K562 (cell line): ENCODE data around the gene RHPN2. TPM values are rescaled to one million over a fixed set of nuclear protein-coding genes. Genes with fewer than 3 reads are reported as not detected.

ENCODE experiments used
- ASH1L ChIP-seq: fragments of 450-650 bp; IDR thresholded peaks from 2 replicates; pipeline ENCODE4 v1.6.1; 2018; ENCODE audit warnings: borderline replicate concordance, mild to moderate bottlenecking, low read depth; ENCODE audit not compliant: partially characterized antibody
- ATF1 ChIP-seq, 2 experiments: fragments of 450-650 bp in 1 of 2; IDR thresholded peaks; 2 replicates each; pipeline ENCODE4 v1.6.1; 2016; ENCODE audit warnings: missing compliant biosample characterization in 1 of 2, missing genetic modification characterization in 1 of 2
- BCOR ChIP-seq: fragments of 450-650 bp; IDR thresholded peaks from 2 replicates; pipeline ENCODE4 v1.6.1; 2016
- EHMT2 ChIP-seq: fragments of 450-650 bp; IDR thresholded peaks from 2 replicates; pipeline ENCODE4 v1.6.1; 2018; ENCODE audit warnings: antibody characterized with exemption
- HDAC2 ChIP-seq: fragments of 450-650 bp; IDR thresholded peaks from 2 replicates; pipeline ENCODE4 v1.6.1; 2016; ENCODE audit warnings: mild to moderate bottlenecking
- KLF10 ChIP-seq: fragments of 250-450 bp; sonication (Bioruptor Pico); IDR thresholded peaks from 2 replicates; pipeline ENCODE4 v1.6.1; 2021; ENCODE audit warnings: matching md5 sums
- L3MBTL2 ChIP-seq: fragments of 450-650 bp; IDR thresholded peaks from 2 replicates; pipeline ENCODE4 v1.6.1; 2016; ENCODE audit warnings: mild to moderate bottlenecking, moderate library complexity
- MAFF ChIP-seq: IDR thresholded peaks from 2 replicates; pipeline ENCODE4 v1.6.1; 2012; ENCODE audit warnings: low read length, improper control_type of control experiment
- MCM3 ChIP-seq: fragments of 450-650 bp; IDR thresholded peaks from 2 replicates; pipeline ENCODE4 v1.6.1; 2016
- MEIS2 ChIP-seq: fragments of 450-650 bp; IDR thresholded peaks from 2 replicates; pipeline ENCODE4 v1.6.1; 2014; ENCODE audit warnings: mild to moderate bottlenecking; ENCODE audit not compliant: partially characterized antibody
- NR2C1 ChIP-seq, 2 experiments: fragments of 450-650 bp; IDR thresholded peaks; 2 replicates each; pipeline ENCODE4 v1.6.1; 2017; ENCODE audit warnings: mild to moderate bottlenecking in 2 of 2, antibody characterized with exemption in 1 of 2, inconsistent platforms in 1 of 2, missing compliant biosample characterization in 1 of 2, missing genetic modification characterization in 1 of 2
- NR2F6 ChIP-seq: fragments of 450-650 bp; formaldehyde crosslinking; IDR thresholded peaks from 2 replicates; pipeline ENCODE4 v1.4.0; 2020; ENCODE audit warnings: mild to moderate bottlenecking
- PCBP2 ChIP-seq: fragments of 200-400 bp; formaldehyde crosslinking; IDR thresholded peaks from 2 replicates; pipeline ENCODE4 v1.6.1; 2018; ENCODE audit warnings: low read length, low read depth, mild to moderate bottlenecking, moderate library complexity; ENCODE audit not compliant: poor library complexity, severe bottlenecking
- RBM39 ChIP-seq: fragments of 200-400 bp; formaldehyde crosslinking; optimal IDR thresholded peaks from 2 replicates; pipeline ENCODE3; 2018; ENCODE audit warnings: low read depth, low read length
- RFX5 ChIP-seq: IDR thresholded peaks from 2 replicates; pipeline ENCODE4 v1.6.1; 2011; ENCODE audit warnings: low read depth, mild to moderate bottlenecking, improper control_type of control experiment, low read length
- TFAM ChIP-seq: fragments of 250-450 bp; sonication (Bioruptor Pico); conservative IDR thresholded peaks from 2 replicates; pipeline ENCODE4 v1.5.0; 2021; ENCODE audit warnings: mild to moderate bottlenecking, moderate library complexity
- ZBTB1 ChIP-seq: sonication (generic); formaldehyde crosslinking; IDR thresholded peaks from 2 replicates; pipeline ENCODE4 v1.8.1; 2023; ENCODE audit warnings: missing genetic modification reagents, low read depth, mild to moderate bottlenecking, borderline replicate concordance
- ZBTB8A ChIP-seq: fragments of 450-650 bp; IDR thresholded peaks from 2 replicates; pipeline ENCODE4 v1.6.1; 2018; ENCODE audit warnings: mild to moderate bottlenecking, moderate library complexity; ENCODE audit not compliant: partially characterized antibody
- ZKSCAN1 ChIP-seq: fragments of 150-350 bp; IDR thresholded peaks from 2 replicates; pipeline ENCODE4 v1.6.1; 2016; ENCODE audit warnings: low read depth, low read length
- ZNF239 ChIP-seq: fragments of 250-450 bp; sonication (Bioruptor Pico); IDR thresholded peaks from 2 replicates; pipeline ENCODE4 v1.4.0; 2020; ENCODE audit warnings: mild to moderate bottlenecking
- ZNF311 ChIP-seq: fragments of 250-450 bp; sonication (Bioruptor Pico); IDR thresholded peaks from 2 replicates; pipeline ENCODE4 v1.4.0; 2020; ENCODE audit warnings: mild to moderate bottlenecking, moderate library complexity
- ZNF584 ChIP-seq: fragments of 200-800 bp; sonication (Bioruptor generic); IDR thresholded peaks from 2 replicates; pipeline ENCODE4 v1.6.1; 2016; ENCODE audit warnings: low read depth, mild to moderate bottlenecking, missing genetic modification characterization, missing compliant biosample characterization
- ZSCAN29 ChIP-seq: fragments of 450-650 bp; IDR thresholded peaks from 2 replicates; pipeline ENCODE4 v1.6.1; 2017
- polyA plus RNA-seq, 8 experiments: library from polyadenylated mRNA; depleted of rRNA in 4 of 8; stranded (reverse) in 5 of 8; unstranded in 3 of 8; fragments of >200 nt; fragmentation: Nextera tagmentation in 2 of 8; fragmentation: Illumina TruSeq in 1 of 8; extraction: Ambion mirVana in 2 of 8; extraction: Trizol in 1 of 8; gene quantifications; 2 replicates each; pipeline versions ENCODE4 v1.2.1 to v1.2.3, GENCODE V29; 2011 to 2014; ENCODE audit warnings: inconsistent platforms in 1 of 8, missing spikeins in 1 of 8
- total RNA-seq, 7 experiments: library from RNA; depleted of rRNA in 6 of 7; stranded (reverse); fragments of >200 nt in 6 of 7; fragmentation: Illumina TruSeq in 2 of 7; extraction: Trizol in 2 of 7; gene quantifications; 2 replicates each; pipeline versions ENCODE4 v1.2.1 to v1.2.3, GENCODE V29; 2011 to 2021; ENCODE audit warnings: low replicate concordance in 1 of 7
- TF ChIP-seq, protein P1 (sequence below): fragments of 450-650 bp; IDR thresholded peaks from 2 replicates; pipeline ENCODE4 v1.6.1; 2017; ENCODE audit warnings: mild to moderate bottlenecking, moderate library complexity
- TF ChIP-seq, protein P2 (sequence below), 2 experiments: fragments of 450-650 bp in 1 of 2; sonication (generic) in 1 of 2; formaldehyde crosslinking in 1 of 2; IDR thresholded peaks in 1 of 2; conservative IDR thresholded peaks in 1 of 2; 2 replicates each; pipeline versions ENCODE4 v1.6.1 to v1.8.1; 2016 to 2023; ENCODE audit warnings: mild to moderate bottlenecking in 2 of 2, moderate library complexity in 2 of 2, inconsistent platforms in 1 of 2, missing genetic modification reagents in 1 of 2

RHPN2 gene
- total and polyA plus RNA-seq, 9 of the 15 experiments (the other 6 are each of a cell fraction or from before 2014, with no cell fraction given) = 0.63 to 9.9 (median 3.2) TPM

DNA sequence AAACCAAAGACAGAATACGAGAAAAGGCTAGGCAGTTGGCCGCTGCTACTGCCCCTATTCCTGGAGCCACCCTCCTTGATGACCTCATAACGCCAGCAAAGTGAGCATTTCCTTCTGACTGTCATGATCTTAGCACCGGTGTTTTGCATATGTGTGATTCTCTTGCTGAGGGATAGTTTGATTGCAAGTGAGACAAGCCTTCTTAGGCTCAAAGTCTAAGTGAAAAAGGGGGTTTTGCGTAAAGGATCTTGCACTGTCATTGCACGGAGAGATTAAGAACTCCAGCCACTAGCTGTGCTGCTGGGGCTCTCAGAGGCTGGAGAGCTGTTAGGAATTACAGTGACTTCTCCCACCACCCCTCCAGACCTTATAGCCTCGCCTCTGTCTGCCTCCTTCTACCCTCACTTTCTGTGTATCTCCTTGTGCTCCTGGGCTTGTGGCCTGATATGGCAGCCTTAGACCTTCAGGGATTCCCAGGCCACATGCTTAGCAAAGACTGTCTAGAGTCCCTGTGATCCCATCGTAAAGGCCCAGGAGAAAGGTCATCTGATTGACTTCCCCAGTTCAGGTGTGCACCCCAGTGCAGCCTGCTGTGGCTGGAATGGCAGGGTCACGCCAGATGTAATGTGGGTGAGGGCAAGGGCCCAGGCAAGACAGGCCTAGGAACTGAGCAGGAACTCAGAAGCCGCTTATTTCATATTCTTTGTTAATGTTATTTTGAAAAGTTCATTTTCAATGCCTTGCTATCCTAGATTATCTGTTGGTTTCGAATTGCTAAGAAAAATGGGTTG, 28.9 kb upstream of the RHPN2 start (continued):
- TF ChIP-seq MEIS2 (no peak), NR2F6 (CRISPR knock-in tag) (no peak), ZNF584 (no peak), HDAC2 (0 out of 2 replicates have a peak, but pooled peaks have one; percentile 16), MAFF (peak; percentile 66; the same call in 1 of the 2 replicates), RFX5 (no peak), ATF1 (CRISPR knock-in tag; IDR thresholded peaks at IDR 0.05) (no peak), ATF1 (tag; IDR thresholded peaks at IDR 0.05) (peak; percentile 64), ZKSCAN1 (no peak), TFAM (CRISPR knock-in tag) (no peak), L3MBTL2 (no peak; the same call in 1 of the 2 replicates), MCM3 (no peak), ZNF311 (CRISPR knock-in tag) (no peak), KLF10 (CRISPR knock-in tag) (no peak), ZBTB1 (no peak), ZSCAN29 (no peak), ASH1L (no peak), ZBTB8A (no peak), PCBP2 (no peak), ZNF239 (CRISPR knock-in tag) (no peak), BCOR (no peak), RBM39 (no peak), EHMT2 (no peak), NR2C1 (IDR thresholded peaks at IDR 0.05) (no peak), NR2C1 (tag; IDR thresholded peaks at IDR 0.05) (0 out of 2 replicates have a peak, but pooled peaks have one; percentile 8)
- TF ChIP-seq, protein P1, sequence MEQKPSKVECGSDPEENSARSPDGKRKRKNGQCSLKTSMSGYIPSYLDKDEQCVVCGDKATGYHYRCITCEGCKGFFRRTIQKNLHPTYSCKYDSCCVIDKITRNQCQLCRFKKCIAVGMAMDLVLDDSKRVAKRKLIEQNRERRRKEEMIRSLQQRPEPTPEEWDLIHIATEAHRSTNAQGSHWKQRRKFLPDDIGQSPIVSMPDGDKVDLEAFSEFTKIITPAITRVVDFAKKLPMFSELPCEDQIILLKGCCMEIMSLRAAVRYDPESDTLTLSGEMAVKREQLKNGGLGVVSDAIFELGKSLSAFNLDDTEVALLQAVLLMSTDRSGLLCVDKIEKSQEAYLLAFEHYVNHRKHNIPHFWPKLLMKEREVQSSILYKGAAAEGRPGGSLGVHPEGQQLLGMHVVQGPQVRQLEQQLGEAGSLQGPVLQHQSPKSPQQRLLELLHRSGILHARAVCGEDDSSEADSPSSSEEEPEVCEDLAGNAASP = no peak
- TF ChIP-seq, protein P2, sequence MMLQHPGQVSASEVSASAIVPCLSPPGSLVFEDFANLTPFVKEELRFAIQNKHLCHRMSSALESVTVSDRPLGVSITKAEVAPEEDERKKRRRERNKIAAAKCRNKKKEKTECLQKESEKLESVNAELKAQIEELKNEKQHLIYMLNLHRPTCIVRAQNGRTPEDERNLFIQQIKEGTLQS (IDR thresholded peaks at IDR 0.05) = peak; percentile 86
- TF ChIP-seq, protein P2 (CRISPR knock-in tag; conservative IDR thresholded peaks at IDR 0.05) = no peak
